Gastrocnemius medialis (tissue), 4 donors: Measurements from ENCODE around the gene OSBPL10. TPM values are rescaled to one million over a fixed set of nuclear protein-coding genes. Genes with fewer than 3 reads are reported as not detected.

Experiments used
- ATAC-seq, 2 donors: fragments of 150-250 bp; one replicate each; pipeline ENCODE4 v1.9.1; 2016
- DNase-seq, 2 donors: peaks; one replicate each; pipeline ENCODE4 v3.0.0-alpha.2; 2019
- H3K27ac ChIP-seq, 4 donors: fragments of 200-600 bp; sonication (generic); 1 replicate in 1 of 4; 2 replicates in 3 of 4; pipeline ENCODE4 v1.5.1; 2016 to 2018; ENCODE audit warnings: mild to moderate bottlenecking in 2 of 4, moderate library complexity in 1 of 4
- H3K27me3 ChIP-seq, 3 donors: fragments of 200-600 bp; sonication (generic) in 2 of 3; 1 replicate in 1 of 3; 2 replicates in 2 of 3; pipeline versions ENCODE4 v1.5.1 to v1.6.0; 2016 to 2019; ENCODE audit warnings: mild to moderate bottlenecking in 1 of 3, moderate library complexity in 1 of 3
- H3K36me3 ChIP-seq, 2 donors: fragments of 200-600 bp; sonication (generic) in 1 of 2; one replicate each; pipeline ENCODE4 v1.5.1; 2017 to 2018
- H3K4me1 ChIP-seq, 2 donors: fragments of 200-600 bp; sonication (generic) in 1 of 2; one replicate each; pipeline ENCODE4 v1.5.1; 2016 to 2017; ENCODE audit warnings: mild to moderate bottlenecking in 2 of 2
- H3K4me3 ChIP-seq, 4 donors: fragments of 200-600 bp; sonication (generic) in 3 of 4; 1 replicate in 1 of 4; 2 replicates in 3 of 4; pipeline ENCODE4 v1.5.1; 2016 to 2019; ENCODE audit warnings: mild to moderate bottlenecking in 2 of 4
- H3K9me3 ChIP-seq, 3 donors: fragments of 200-600 bp; sonication (generic) in 2 of 3; 1 replicate in 1 of 3; 2 replicates in 2 of 3; pipeline ENCODE4 v1.5.1; 2016 to 2019
- CTCF ChIP-seq, 5 experiments: fragments of 450-650 bp in 3 of 5; fragments of 200-600 bp in 2 of 5; sonication (generic) in 2 of 5; IDR thresholded peaks in 4 of 5; conservative IDR thresholded peaks in 1 of 5; 1 replicate in 4 of 5; 2 replicates in 1 of 5; pipeline ENCODE4 v1.5.1; 2016 to 2019; ENCODE audit warnings: antibody characterized with exemption in 5 of 5, mild to moderate bottlenecking in 3 of 5, moderate library complexity in 3 of 5
- POLR2A ChIP-seq, 2 donors: fragments of 450-650 bp; IDR thresholded peaks; one replicate each; pipeline ENCODE4 v1.6.1; 2017; ENCODE audit warnings: antibody characterized with exemption in 2 of 2, mild to moderate bottlenecking in 2 of 2, moderate library complexity in 2 of 2
- in situ Hi-C, 4 donors: fragments of 200-750 bp; cut with MboI; loops; one replicate each; pipeline versions ENCODE4 v1.15.0 to v1.8.0; 2017; ENCODE audit warnings: low sequenced_read_pairs in 4 of 4
- intact Hi-C: fragments of 100-400 bp; cut with DNase I; formaldehyde crosslinking; loops from one replicate; pipeline ENCODE4 v1.15.1; 2023; ENCODE audit warnings: low total_unique reads
- total RNA-seq, 4 donors: library from RNA; depleted of rRNA; stranded (reverse); fragments of >200 nt; gene quantifications; one replicate each; pipeline versions ENCODE4 v1.1.0 to v1.2.3, GENCODE V29; 2016

The OSBPL10 gene
- total RNA-seq, 4 donors from 2014 or later = 1.4 to 7.0 (median 3.8) TPM

GRCh38 chr3:31762097-31762764 is 218.8 kb downstream of the OSBPL10 start:
- TF ChIP-seq POLR2A (IDR thresholded peaks at IDR 0.05) (no peak), CTCF (IDR thresholded peaks at IDR 0.05 in 4 of 5, conservative IDR thresholded peaks at IDR 0.05 in 1 of 5) (no peak)
- in situ Hi-C loops = loop anchor here in 2 of 4 donors (25.0 kb wide), 2 partner anchors 200 to 975 kb away; no protein-coding TSS in a partner anchor
- Histone ChIP-seq H3K27ac (no peak overlapping the region), H3K36me3 (no peaks in the 10 kb centered on the region), H3K9me3 (no peaks in the 10 kb centered on the region), H3K4me3 (no peak overlapping the region), H3K4me1 (no peaks in the 10 kb centered on the region), H3K27me3 (no peaks in the 10 kb centered on the region)
- DNase-seq = no peak
- ATAC-seq = no peak
- intact Hi-C loops = no loop called here

- ATAC-seq (no peak), DNase-seq (no peak)
- Histone ChIP-seq H3K36me3 (no peaks in the 10 kb centered on the region), H3K4me1 (peaks cover 0 to 7% of the 10 kb centered on the region in 2 donors), H3K4me3 (no peak overlapping the region), H3K9me3 (no peaks in the 10 kb centered on the region), H3K27ac (no peak overlapping the region), H3K27me3 (no peaks in the 10 kb centered on the region)
- TF ChIP-seq CTCF (IDR thresholded peaks at IDR 0.05 in 4 of 5, conservative IDR thresholded peaks at IDR 0.05 in 1 of 5) (no peak), POLR2A (IDR thresholded peaks at IDR 0.05) (no peak)
- intact Hi-C loops (no loop called here), in situ Hi-C loops (loop anchor here in 2 of 4 donors (25.0 kb wide), 2 partner anchors 198 to 973 kb away; no protein-coding TSS in a partner anchor)
Observed at GRCh38 chr3:31760654-31761053, 220.4 kb downstream of the OSBPL10 start.

GRCh38 chr3:31758322-31758965 is 222.6 kb downstream of the OSBPL10 start:
- no peak overlapping the region for H3K4me3 ChIP-seq
- ATAC-seq (no peak), DNase-seq (no peak)
- no peak overlapping the region for H3K27ac ChIP-seq
- no peak for TF ChIP-seq CTCF (IDR thresholded peaks at IDR 0.05 in 4 of 5, conservative IDR thresholded peaks at IDR 0.05 in 1 of 5)
- no peak for TF ChIP-seq POLR2A (IDR thresholded peaks at IDR 0.05)
- no peaks in the 10 kb centered on the region for H3K36me3 ChIP-seq
- in situ Hi-C loops (loop anchor here in 2 of 4 donors (25.0 kb wide), 2 partner anchors 196 to 971 kb away; no protein-coding TSS in a partner anchor), intact Hi-C loops (no loop called here)
- H3K27me3 ChIP-seq = no peaks in the 10 kb centered on the region
- H3K9me3 ChIP-seq = no peaks in the 10 kb centered on the region
- peaks cover 0 to 7% of the 10 kb centered on the region in 2 donors for H3K4me1 ChIP-seq

GRCh38 chr3:31755926-31756658 is 225.0 kb downstream of the OSBPL10 start:
- Histone ChIP-seq H3K36me3 (no peaks in the 10 kb centered on the region), H3K9me3 (no peaks in the 10 kb centered on the region), H3K27me3 (no peaks in the 10 kb centered on the region), H3K4me3 (no peak overlapping the region), H3K27ac (no peak overlapping the region), H3K4me1 (peaks cover 0 to 7% of the 10 kb centered on the region in 2 donors)
- DNase-seq (no peak), ATAC-seq (no peak)
- in situ Hi-C loops = loop anchor here in 2 of 4 donors (25.0 kb wide), 2 partner anchors 194 to 969 kb away; no protein-coding TSS in a partner anchor
- no peak for TF ChIP-seq CTCF (IDR thresholded peaks at IDR 0.05 in 4 of 5, conservative IDR thresholded peaks at IDR 0.05 in 1 of 5)
- TF ChIP-seq POLR2A (IDR thresholded peaks at IDR 0.05) = no peak
- intact Hi-C loops = no loop called here
